ENCODE data around the gene POU1F1. TPM values are rescaled to one million over a fixed set of nuclear protein-coding genes. Genes with fewer than 3 reads are reported as not detected.

The POU1F1 gene
- total RNA-seq, 1 donor from 2014 or later: not detected

GRCh38 chr3:87228316-87228715 is 48.1 kb downstream of the POU1F1 start:
- H3K36me3 ChIP-seq (ENCODE audit: control insufficient read depth in 3 of 3, insufficient read depth in 3 of 3, low read length in 3 of 3): no peaks in the 10 kb centered on the region
- H3K27me3 ChIP-seq (ENCODE audit: control insufficient read depth in 3 of 3, insufficient read depth in 3 of 3, low read length in 3 of 3): no peaks in the 10 kb centered on the region
- peak overlapping the region in 2 of 3 donors; percentile 86 to 99 for H3K9ac ChIP-seq (ENCODE audit: low read depth in 1 of 3, low read length in 3 of 3)
- no peak overlapping the region for H3K27ac ChIP-seq (ENCODE audit: low read depth, low read length)
- H3K9me3 ChIP-seq (ENCODE audit: control insufficient read depth in 3 of 3, low read length in 3 of 3): no peaks in the 10 kb centered on the region
- peaks cover 2 to 16% (median 6%) of the 10 kb centered on the region in 3 donors for H3K4me1 ChIP-seq (ENCODE audit: control insufficient read depth in 3 of 3, insufficient read depth in 3 of 3, low read length in 3 of 3)
- H3K4me3 ChIP-seq (ENCODE audit: low read length in 3 of 3): peak overlapping the region; percentile 94 to 99 (median 97)

GRCh38 chr3:87227835-87228144 is 48.6 kb downstream of the POU1F1 start:
- Histone ChIP-seq H3K9me3 (ENCODE audit: control insufficient read depth in 3 of 3, low read length in 3 of 3) (no peaks in the 10 kb centered on the region), H3K36me3 (ENCODE audit: control insufficient read depth in 3 of 3, insufficient read depth in 3 of 3, low read length in 3 of 3) (no peaks in the 10 kb centered on the region), H3K27me3 (ENCODE audit: control insufficient read depth in 3 of 3, insufficient read depth in 3 of 3, low read length in 3 of 3) (no peaks in the 10 kb centered on the region), H3K4me3 (ENCODE audit: low read length in 3 of 3) (peak overlapping the region; percentile 94 to 99 (median 97)), H3K4me1 (ENCODE audit: control insufficient read depth in 3 of 3, insufficient read depth in 3 of 3, low read length in 3 of 3) (peaks cover 2 to 16% (median 6%) of the 10 kb centered on the region in 3 donors), H3K27ac (ENCODE audit: low read depth, low read length) (peak overlapping the region; percentile 97), H3K9ac (ENCODE audit: low read depth in 1 of 3, low read length in 3 of 3) (peak overlapping the region; percentile 86 to 99 (median 95))

GRCh38 chr3:87227104-87227834 is 49.1 kb downstream of the POU1F1 start, which contains the start of gene CHMP2B:
CHMP2B (plus strand) TSS chr3:87227309; CDS start chr3:87227523, 214 bp downstream.
- Histone ChIP-seq H3K27ac (ENCODE audit: low read depth, low read length) (peak within 1 kb of the TSS; percentile 97), H3K27me3 (ENCODE audit: control insufficient read depth in 3 of 3, insufficient read depth in 3 of 3, low read length in 3 of 3) (no peaks in the 10 kb centered on the region), H3K4me1 (ENCODE audit: control insufficient read depth in 3 of 3, insufficient read depth in 3 of 3, low read length in 3 of 3) (peaks cover 2 to 16% (median 6%) of the 10 kb centered on the region in 3 donors), H3K4me3 (ENCODE audit: low read length in 3 of 3) (peak within 1 kb of the TSS; percentile 94 to 99 (median 97)), H3K9me3 (ENCODE audit: control insufficient read depth in 3 of 3, low read length in 3 of 3) (no peaks in the 10 kb centered on the region), H3K36me3 (ENCODE audit: control insufficient read depth in 3 of 3, insufficient read depth in 3 of 3, low read length in 3 of 3) (no peaks in the 10 kb centered on the region), H3K9ac (ENCODE audit: low read depth in 1 of 3, low read length in 3 of 3) (peak within 1 kb of the TSS; percentile 86 to 99 (median 95))

GRCh38 chr3:87225659-87226058 is 50.7 kb downstream of the POU1F1 start:
- Histone ChIP-seq H3K36me3 (ENCODE audit: control insufficient read depth in 3 of 3, insufficient read depth in 3 of 3, low read length in 3 of 3) (no peaks in the 10 kb centered on the region), H3K4me1 (ENCODE audit: control insufficient read depth in 3 of 3, insufficient read depth in 3 of 3, low read length in 3 of 3) (peaks cover 2 to 13% (median 6%) of the 10 kb centered on the region in 3 donors), H3K27ac (ENCODE audit: low read depth, low read length) (no peak overlapping the region), H3K4me3 (ENCODE audit: low read length in 3 of 3) (no peak overlapping the region), H3K9ac (ENCODE audit: low read depth in 1 of 3, low read length in 3 of 3) (no peak overlapping the region), H3K27me3 (ENCODE audit: control insufficient read depth in 3 of 3, insufficient read depth in 3 of 3, low read length in 3 of 3) (peaks cover 0 to 3% (median 0%) of the 10 kb centered on the region in 3 donors), H3K9me3 (ENCODE audit: control insufficient read depth in 3 of 3, low read length in 3 of 3) (no peaks in the 10 kb centered on the region)

GRCh38 chr3:87219611-87220010 is 56.8 kb downstream of the POU1F1 start:
- no peaks in the 10 kb centered on the region for H3K36me3 ChIP-seq (ENCODE audit: control insufficient read depth in 3 of 3, insufficient read depth in 3 of 3, low read length in 3 of 3)
- H3K27me3 ChIP-seq (ENCODE audit: control insufficient read depth in 3 of 3, insufficient read depth in 3 of 3, low read length in 3 of 3): peaks cover 0 to 6% (median 0%) of the 10 kb centered on the region in 3 donors
- no peaks in the 10 kb centered on the region for H3K9me3 ChIP-seq (ENCODE audit: control insufficient read depth in 3 of 3, low read length in 3 of 3)
- no peaks in the 10 kb centered on the region for H3K4me1 ChIP-seq (ENCODE audit: control insufficient read depth in 3 of 3, insufficient read depth in 3 of 3, low read length in 3 of 3)
- H3K4me3 ChIP-seq (ENCODE audit: low read length in 3 of 3): no peak overlapping the region
- H3K27ac ChIP-seq (ENCODE audit: low read depth, low read length): no peak overlapping the region
- H3K9ac ChIP-seq (ENCODE audit: low read depth in 1 of 3, low read length in 3 of 3): no peak overlapping the region

- no peak overlapping the region for H3K4me3 ChIP-seq (ENCODE audit: low read length in 3 of 3)
- no peaks in the 10 kb centered on the region for H3K9me3 ChIP-seq (ENCODE audit: control insufficient read depth in 3 of 3, low read length in 3 of 3)
- no peaks in the 10 kb centered on the region for H3K36me3 ChIP-seq (ENCODE audit: control insufficient read depth in 3 of 3, insufficient read depth in 3 of 3, low read length in 3 of 3)
- no peaks in the 10 kb centered on the region for H3K4me1 ChIP-seq (ENCODE audit: control insufficient read depth in 3 of 3, insufficient read depth in 3 of 3, low read length in 3 of 3)
- H3K27ac ChIP-seq (ENCODE audit: low read depth, low read length): no peak overlapping the region
- H3K9ac ChIP-seq (ENCODE audit: low read depth in 1 of 3, low read length in 3 of 3): no peak overlapping the region
- peaks cover 0 to 6% (median 0%) of the 10 kb centered on the region in 3 donors for H3K27me3 ChIP-seq (ENCODE audit: control insufficient read depth in 3 of 3, insufficient read depth in 3 of 3, low read length in 3 of 3)
These were observed 57.8 kb downstream of the POU1F1 start for GRCh38 chr3:87218560-87218959.

Small RNA genes lying within 50 kb of the gene (small RNA-seq; reads per million reads assigned to genes)
- not detected for gene MIR4795

Other genes starting within 250 kb of the POU1F1 start
- gene CHMP2B, start 49.3 kb downstream of the POU1F1 start, total RNA-seq: 8.9 TPM

Measured in skeletal muscle tissue (tissue), 5 donors.